Stimulated activated naive CD8-positive, alpha-beta T cell treated with anti-CD3 and anti-CD28 coated beads, Interleukin-15, Interleukin-2, amounts not matched to agents 100 ng/mL and 50 ng/mL, for 24 hours (primary cell): ENCODE data around the gene ABTB2.

Experiments used
- H3K27ac Mint-ChIP-seq: one replicate; pipeline ENCODE4 v1.8.0; 2021; ENCODE audit warnings: mild to moderate bottlenecking, mixed read lengths
- H3K27me3 Mint-ChIP-seq: one replicate; pipeline ENCODE4 v1.8.0; 2021; ENCODE audit warnings: mixed read lengths
- H3K36me3 Mint-ChIP-seq: one replicate; pipeline ENCODE4 v1.8.0; 2021; ENCODE audit warnings: low read depth, mixed read lengths
- H3K4me1 Mint-ChIP-seq: one replicate; pipeline ENCODE4 v1.8.0; 2021; ENCODE audit warnings: low read depth, mixed read lengths
- H3K4me3 Mint-ChIP-seq: one replicate; pipeline ENCODE4 v1.8.0; 2021; ENCODE audit warnings: mild to moderate bottlenecking, mixed read lengths
- H3K9me3 Mint-ChIP-seq: one replicate; pipeline ENCODE4 v1.8.0; 2021; ENCODE audit warnings: mixed read lengths

Gene ABTB2

GRCh38 chr11:34341096-34341495 lies 16.7 kb downstream of the ABTB2 start:
- H3K9me3 Mint-ChIP-seq = no peaks in the 10 kb centered on the region
- peaks cover 4% of the 10 kb centered on the region for H3K27me3 Mint-ChIP-seq
- no peak overlapping the region for H3K4me3 Mint-ChIP-seq
- H3K36me3 Mint-ChIP-seq = no peaks in the 10 kb centered on the region
- H3K27ac Mint-ChIP-seq = no peak overlapping the region
- peaks cover 15% of the 10 kb centered on the region for H3K4me1 Mint-ChIP-seq

GRCh38 chr11:34340653-34341052 lies 17.2 kb downstream of the ABTB2 start:
- H3K4me3 Mint-ChIP-seq = no peak overlapping the region
- peaks cover 17% of the 10 kb centered on the region for H3K4me1 Mint-ChIP-seq
- no peaks in the 10 kb centered on the region for H3K9me3 Mint-ChIP-seq
- no peaks in the 10 kb centered on the region for H3K36me3 Mint-ChIP-seq
- H3K27me3 Mint-ChIP-seq = peaks cover 4% of the 10 kb centered on the region
- H3K27ac Mint-ChIP-seq = no peak overlapping the region

DNA sequence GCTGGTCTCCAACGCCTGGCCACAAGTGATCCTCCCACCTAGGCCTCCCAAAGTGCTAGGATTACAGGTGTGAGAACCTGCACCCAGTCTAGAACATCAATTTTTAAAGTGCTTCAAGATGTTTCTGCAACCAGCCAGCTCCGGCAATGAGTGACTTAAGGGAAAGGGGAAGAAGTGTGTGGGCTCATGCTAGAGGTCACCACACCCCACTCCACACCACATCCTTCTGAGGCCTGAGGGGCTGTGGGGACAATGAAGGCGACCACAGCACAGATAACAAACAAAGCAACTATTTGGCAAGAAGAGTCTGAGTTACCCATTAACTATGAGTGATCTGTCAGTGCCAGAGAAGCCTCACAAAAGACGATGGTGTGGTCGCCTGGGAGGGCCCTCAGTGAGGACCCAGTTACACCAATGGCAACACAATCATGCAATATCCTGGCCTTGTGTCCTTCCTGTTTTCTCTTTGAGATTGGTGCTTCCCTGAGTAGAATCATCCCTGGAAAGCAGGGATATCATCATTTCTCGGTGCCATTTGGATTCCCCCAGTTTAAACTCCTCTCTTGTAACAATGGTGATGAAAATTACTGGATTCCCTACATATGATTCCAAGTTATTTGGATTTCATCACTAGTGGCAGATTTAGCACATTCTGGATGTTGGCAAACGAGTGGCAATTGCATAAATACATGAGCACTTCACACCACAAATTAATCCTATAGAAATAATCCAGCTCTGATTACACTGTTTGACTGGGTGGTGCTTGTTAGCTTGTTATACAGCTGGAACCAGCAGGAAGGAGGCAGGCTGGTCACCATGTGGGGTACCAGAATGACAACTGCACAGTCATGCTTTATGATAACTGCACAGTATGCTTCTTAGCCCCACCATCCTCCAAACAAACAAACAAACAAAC lies 18.4 kb downstream of the ABTB2 start:
- no peak overlapping the region for H3K27ac Mint-ChIP-seq
- peaks cover 23% of the 10 kb centered on the region for H3K4me1 Mint-ChIP-seq
- no peaks in the 10 kb centered on the region for H3K27me3 Mint-ChIP-seq

DNA sequence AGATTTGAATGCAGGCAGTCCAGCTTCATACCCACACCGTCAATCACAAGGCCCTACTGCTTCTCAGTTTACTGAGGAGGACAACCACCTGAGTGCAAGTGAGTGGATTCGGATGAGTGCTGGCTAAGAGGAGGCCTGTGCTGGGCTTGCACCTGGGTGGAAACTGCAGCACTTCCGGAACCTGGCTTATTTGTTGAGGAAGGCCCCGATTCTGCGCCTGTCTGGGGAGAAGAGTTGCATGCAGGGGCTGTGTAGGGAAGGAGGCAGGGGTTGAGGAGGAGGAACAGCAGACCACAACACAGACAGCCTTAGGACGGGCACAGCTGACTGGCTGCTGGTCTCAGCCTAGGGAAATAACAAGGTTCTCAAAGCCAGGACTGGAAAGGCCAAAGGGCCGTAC lies 20.8 kb downstream of the ABTB2 start:
- Mint-ChIP-seq H3K9me3 (no peaks in the 10 kb centered on the region), H3K36me3 (no peaks in the 10 kb centered on the region), H3K4me3 (no peak overlapping the region), H3K27ac (no peak overlapping the region), H3K4me1 (peaks cover 23% of the 10 kb centered on the region), H3K27me3 (peaks cover 6% of the 10 kb centered on the region)

More for the DNA sequence above, 18.4 kb downstream of the ABTB2 start:
- Mint-ChIP-seq H3K4me3 (no peak overlapping the region), H3K9me3 (no peaks in the 10 kb centered on the region), H3K36me3 (no peaks in the 10 kb centered on the region)

DNA sequence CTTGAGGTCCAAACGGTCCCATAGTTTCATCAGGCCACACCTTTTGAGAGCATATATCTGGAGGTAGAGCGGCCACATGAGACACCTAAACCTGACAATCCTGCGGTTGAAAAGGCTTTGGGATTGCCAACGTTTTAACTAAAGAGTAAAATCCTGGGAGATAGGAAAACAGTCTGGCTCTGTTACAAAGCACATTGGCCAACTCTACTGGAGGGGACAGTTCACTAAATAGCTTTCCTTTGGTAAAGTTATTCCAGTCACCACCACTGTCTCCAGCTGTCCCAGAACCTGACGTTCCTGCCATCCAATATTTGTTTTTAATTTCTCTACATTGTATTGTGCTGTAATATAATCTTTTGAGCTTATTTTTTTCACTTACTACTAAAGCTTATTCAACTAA lies 22.0 kb downstream of the ABTB2 start:
- Mint-ChIP-seq H3K36me3 (no peaks in the 10 kb centered on the region), H3K27ac (no peak overlapping the region), H3K4me3 (no peak overlapping the region), H3K9me3 (no peaks in the 10 kb centered on the region), H3K4me1 (peaks cover 23% of the 10 kb centered on the region), H3K27me3 (peaks cover 13% of the 10 kb centered on the region)

DNA sequence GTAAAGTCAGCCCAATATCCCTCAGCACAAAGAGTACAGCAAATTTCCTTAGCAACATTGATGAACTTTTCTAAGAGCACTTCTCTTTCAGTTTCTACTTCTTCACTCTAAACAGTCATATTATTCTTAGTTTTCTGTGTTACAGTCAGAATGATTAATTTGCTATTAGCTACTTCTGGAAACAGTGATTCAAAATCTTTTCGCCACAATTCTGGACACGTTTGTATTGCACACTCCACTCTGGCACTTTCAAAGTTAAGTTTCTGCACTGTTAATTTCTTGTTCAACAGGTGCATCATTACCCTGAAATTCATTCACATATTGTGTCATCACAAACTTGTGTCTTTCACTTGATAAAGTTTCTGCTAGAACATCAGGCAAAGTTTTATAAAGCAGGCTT lies 22.5 kb downstream of the ABTB2 start:
- H3K4me1 Mint-ChIP-seq = peaks cover 23% of the 10 kb centered on the region
- no peaks in the 10 kb centered on the region for H3K36me3 Mint-ChIP-seq
- H3K27me3 Mint-ChIP-seq = peaks cover 13% of the 10 kb centered on the region
- no peak overlapping the region for H3K4me3 Mint-ChIP-seq
- no peaks in the 10 kb centered on the region for H3K9me3 Mint-ChIP-seq
- no peak overlapping the region for H3K27ac Mint-ChIP-seq

GRCh38 chr11:34333787-34334186 lies 24.0 kb downstream of the ABTB2 start:
- Mint-ChIP-seq H3K36me3 (no peaks in the 10 kb centered on the region), H3K27ac (no peak overlapping the region), H3K4me3 (no peak overlapping the region), H3K4me1 (peaks cover 11% of the 10 kb centered on the region), H3K27me3 (peaks cover 13% of the 10 kb centered on the region), H3K9me3 (no peaks in the 10 kb centered on the region)

DNA sequence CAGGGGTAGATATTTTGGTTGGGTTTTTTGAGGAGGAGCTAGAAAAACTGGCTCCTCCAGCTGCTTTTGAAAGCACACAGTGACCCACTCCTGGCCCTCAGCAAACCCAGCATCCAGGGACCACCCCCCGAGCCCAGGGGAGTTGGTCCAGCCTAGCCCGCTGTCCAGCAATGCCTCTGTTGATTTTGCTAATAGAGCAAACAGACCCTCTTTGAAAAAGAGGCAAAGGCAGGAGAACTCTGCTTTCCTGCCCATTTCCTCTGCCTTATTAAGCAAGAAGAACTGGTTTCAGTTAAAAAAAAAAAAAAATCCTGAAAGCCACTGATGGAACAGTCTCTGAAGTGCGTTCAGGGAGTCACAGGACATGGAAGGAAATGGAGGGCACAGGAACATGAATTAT lies 25.3 kb downstream of the ABTB2 start:
- H3K4me1 Mint-ChIP-seq = peaks cover 10% of the 10 kb centered on the region
- H3K27me3 Mint-ChIP-seq = peaks cover 16% of the 10 kb centered on the region
- no peaks in the 10 kb centered on the region for H3K9me3 Mint-ChIP-seq

GRCh38 chr11:34331736-34332135 lies 26.1 kb downstream of the ABTB2 start:
- H3K4me3 Mint-ChIP-seq = no peak overlapping the region
- peaks cover 16% of the 10 kb centered on the region for H3K27me3 Mint-ChIP-seq
- H3K9me3 Mint-ChIP-seq = no peaks in the 10 kb centered on the region
- H3K27ac Mint-ChIP-seq = no peak overlapping the region
- peaks cover 10% of the 10 kb centered on the region for H3K4me1 Mint-ChIP-seq
- no peaks in the 10 kb centered on the region for H3K36me3 Mint-ChIP-seq

More for the DNA sequence above, 25.3 kb downstream of the ABTB2 start:
- Mint-ChIP-seq H3K27ac (no peak overlapping the region), H3K4me3 (no peak overlapping the region), H3K36me3 (no peaks in the 10 kb centered on the region)

DNA sequence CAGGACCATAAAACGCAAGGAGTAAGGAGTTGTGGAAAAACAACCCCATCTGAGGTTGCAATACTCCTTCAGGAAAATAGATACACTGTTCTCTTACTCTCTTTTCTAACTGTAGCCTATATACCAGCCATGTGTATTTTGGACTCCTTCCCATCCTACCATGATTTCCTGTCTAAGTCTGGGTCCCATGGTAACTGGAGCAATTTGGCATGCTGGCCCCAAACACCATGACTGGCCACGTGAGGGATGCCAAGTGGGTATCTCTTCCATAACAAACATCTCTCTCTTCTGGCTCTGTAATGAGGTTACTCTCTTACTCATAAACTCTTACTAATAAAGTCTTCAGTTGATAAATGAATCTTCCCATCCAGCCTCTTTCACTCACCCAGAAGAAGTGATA lies 26.5 kb downstream of the ABTB2 start:
- Mint-ChIP-seq H3K9me3 (no peaks in the 10 kb centered on the region), H3K36me3 (no peaks in the 10 kb centered on the region), H3K4me1 (peaks cover 10% of the 10 kb centered on the region), H3K27me3 (peaks cover 16% of the 10 kb centered on the region), H3K4me3 (no peak overlapping the region), H3K27ac (no peak overlapping the region)

DNA sequence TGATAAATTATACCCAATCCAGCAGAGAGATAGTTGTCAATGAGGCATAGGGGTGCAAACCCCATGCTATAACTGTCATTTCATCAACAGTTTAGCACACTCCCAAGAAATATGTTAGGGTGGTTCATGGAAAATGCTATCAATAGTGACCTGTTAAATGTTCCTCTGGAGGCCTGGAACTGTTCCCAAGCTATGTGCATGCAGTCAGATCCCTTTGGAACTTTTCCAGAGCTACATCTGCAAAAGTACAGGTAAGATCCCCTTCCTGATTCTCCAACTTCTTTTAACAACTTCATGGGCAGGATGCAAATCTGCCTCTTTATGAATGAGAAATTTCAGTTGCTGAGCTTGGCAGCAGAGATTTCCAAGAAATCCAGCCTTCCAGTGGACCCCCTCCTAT lies 27.2 kb downstream of the ABTB2 start:
- Mint-ChIP-seq H3K27me3 (peaks cover 16% of the 10 kb centered on the region), H3K9me3 (no peaks in the 10 kb centered on the region), H3K27ac (no peak overlapping the region), H3K36me3 (no peaks in the 10 kb centered on the region), H3K4me1 (peaks cover 6% of the 10 kb centered on the region), H3K4me3 (no peak overlapping the region)

DNA sequence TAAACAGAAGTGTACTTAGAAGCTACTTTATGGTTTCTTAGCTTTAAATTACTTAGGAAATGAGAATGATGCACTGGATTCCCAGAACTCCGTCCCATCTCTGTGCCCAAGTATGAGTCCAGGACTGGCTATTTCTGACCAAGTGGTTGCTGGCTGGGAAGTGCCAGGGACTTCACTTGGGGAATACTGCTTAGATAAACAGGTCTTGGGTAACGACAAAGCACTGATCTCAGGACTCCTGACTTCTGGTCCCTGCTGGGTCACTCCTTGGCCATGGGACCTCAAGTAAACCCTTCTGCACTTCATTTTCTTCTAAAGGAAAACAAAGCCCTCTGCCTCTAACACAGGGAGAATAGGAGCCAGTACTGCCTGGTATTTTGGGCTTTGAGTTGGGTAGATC lies 27.9 kb downstream of the ABTB2 start:
- Mint-ChIP-seq H3K36me3 (no peaks in the 10 kb centered on the region), H3K27ac (no peak overlapping the region), H3K9me3 (no peaks in the 10 kb centered on the region), H3K4me3 (no peak overlapping the region), H3K27me3 (peaks cover 16% of the 10 kb centered on the region), H3K4me1 (no peaks in the 10 kb centered on the region)

- H3K4me3 Mint-ChIP-seq = no peak overlapping the region
Measured at GRCh38 chr11:34328632-34328910, 29.2 kb downstream of the ABTB2 start.

DNA sequence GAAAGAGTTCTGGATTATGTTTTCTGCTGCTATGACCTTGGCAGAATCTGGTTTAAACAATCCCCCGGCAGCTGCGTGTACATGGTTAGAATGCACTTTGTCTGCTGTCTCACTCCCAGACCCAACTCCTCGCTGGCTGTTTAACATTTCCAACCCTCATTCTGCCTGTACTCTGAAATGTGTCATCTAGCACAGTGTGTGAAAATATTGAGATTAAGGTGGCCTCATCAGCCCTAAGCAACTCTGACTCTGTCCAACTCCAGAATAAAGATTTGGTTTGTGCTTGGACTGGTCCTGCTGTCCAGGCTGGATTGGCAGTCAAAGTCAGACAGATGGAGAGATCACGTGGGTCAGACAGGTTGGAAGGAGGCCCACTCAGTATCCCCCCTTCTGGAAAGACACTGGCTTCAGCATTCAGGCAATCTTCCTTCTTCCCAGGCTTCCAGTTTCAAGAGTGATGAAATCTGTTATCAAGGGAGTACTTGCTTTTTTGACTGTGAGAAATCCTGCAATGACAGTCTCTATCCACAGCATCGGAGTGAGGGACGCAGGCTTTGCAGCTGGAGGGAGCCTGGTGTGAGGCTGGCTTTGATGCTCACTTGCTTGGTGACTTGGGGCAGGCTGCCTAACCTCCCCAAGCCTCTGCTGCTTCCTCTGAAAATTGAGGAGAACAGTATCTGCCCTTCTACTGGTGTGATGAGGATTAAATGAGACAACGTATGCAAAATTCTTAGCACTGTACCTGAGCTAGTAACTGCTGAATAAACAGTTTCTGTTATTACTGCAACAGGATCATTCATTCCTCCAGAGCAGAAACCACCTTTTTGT lies 29.8 kb downstream of the ABTB2 start:
- H3K27ac Mint-ChIP-seq = no peak overlapping the region
- peaks cover 13% of the 10 kb centered on the region for H3K27me3 Mint-ChIP-seq
- H3K36me3 Mint-ChIP-seq = no peaks in the 10 kb centered on the region
- H3K4me3 Mint-ChIP-seq = no peak overlapping the region
- H3K4me1 Mint-ChIP-seq = no peaks in the 10 kb centered on the region
- no peaks in the 10 kb centered on the region for H3K9me3 Mint-ChIP-seq

More at GRCh38 chr11:34328632-34328910, 29.2 kb downstream of the ABTB2 start:
- Mint-ChIP-seq H3K36me3 (no peaks in the 10 kb centered on the region), H3K27me3 (peaks cover 16% of the 10 kb centered on the region), H3K9me3 (no peaks in the 10 kb centered on the region), H3K4me1 (no peaks in the 10 kb centered on the region), H3K27ac (no peak overlapping the region)

DNA sequence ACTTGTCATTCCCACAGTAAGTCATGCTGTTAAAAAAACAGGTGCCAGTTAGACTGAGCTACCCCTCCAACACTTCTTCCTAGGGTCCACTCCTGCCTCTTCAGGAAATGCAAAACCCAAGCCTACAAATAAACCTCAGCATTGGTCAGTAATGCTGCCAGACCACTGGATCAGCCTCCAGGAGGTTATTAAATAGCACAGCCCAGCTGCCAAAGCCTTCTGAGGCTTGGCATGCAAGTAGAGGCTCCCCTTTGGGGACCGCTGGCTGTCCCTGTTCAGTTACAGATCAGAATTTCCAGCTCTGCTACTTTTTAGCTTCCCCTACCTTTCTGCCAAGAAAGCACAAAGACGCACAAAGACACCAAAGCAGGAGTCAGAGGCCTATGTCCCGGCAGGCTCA lies 33.3 kb downstream of the ABTB2 start:
- H3K27me3 Mint-ChIP-seq = peaks cover 4% of the 10 kb centered on the region
- H3K36me3 Mint-ChIP-seq = no peaks in the 10 kb centered on the region

More for the DNA sequence above, 33.3 kb downstream of the ABTB2 start:
- no peaks in the 10 kb centered on the region for H3K4me1 Mint-ChIP-seq
- H3K4me3 Mint-ChIP-seq = no peak overlapping the region
- H3K9me3 Mint-ChIP-seq = no peaks in the 10 kb centered on the region
- H3K27ac Mint-ChIP-seq = no peak overlapping the region
